SKM-1 (cell line): ENCODE measurements around the gene CEP72.
"Not testable (repeated sequence)": the region's sequence is repeated elsewhere in the genome, so short reads cannot be mapped to it uniquely, and the experiment has no call there.

Experiments
- DNase-seq: peaks from one replicate; lab custom pipeline; 2025; ENCODE audit not compliant: unreplicated experiment; lab: John Stamatoyannopoulos, UW

CEP72 gene

DNA sequence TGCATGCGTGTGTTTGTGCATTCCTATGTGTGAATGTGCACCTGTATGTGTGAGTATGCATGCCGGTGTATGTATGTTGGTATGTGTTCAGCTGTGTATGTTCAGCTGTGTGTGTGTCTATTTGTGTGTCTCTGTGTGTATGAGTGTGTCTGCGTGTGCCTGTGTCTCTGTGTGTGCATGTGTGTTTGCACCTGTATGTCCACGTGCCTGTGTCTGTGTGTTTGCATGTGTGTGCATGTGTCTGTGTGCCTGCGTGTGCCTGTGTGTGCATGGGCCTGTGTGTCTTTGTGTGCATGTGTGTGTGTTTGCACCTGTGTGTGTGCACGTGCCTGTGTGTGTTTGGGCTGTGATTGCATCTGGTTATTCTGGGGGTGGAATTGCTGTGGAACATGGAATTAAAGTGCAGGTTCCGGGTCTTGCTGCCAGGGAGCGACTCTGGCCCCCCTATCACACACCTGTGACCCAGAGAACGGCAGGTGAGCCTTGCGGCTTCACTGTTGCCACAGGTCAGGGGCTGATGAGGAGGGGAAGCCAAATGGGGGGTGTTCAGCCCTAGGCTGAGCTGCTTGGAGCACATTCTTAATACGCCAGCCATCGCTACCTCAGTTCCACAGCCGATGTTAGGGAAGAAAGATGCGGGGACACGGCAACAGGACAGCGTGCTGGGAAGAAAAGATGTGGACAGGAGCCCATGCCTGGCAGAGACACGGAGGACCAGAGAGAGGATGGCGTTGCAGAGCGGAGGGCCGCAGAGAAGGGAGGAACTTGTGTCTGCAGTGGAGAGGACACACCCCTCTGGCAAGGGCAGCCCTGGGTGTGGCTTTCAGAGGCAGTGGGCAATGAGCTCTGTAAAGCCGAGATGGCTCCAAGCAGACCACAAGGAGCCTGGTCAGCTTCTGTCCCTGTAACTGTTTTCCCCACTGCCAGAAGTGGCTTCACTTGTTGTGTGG, 84.9 kb downstream of the CEP72 start:
- not testable (repeated sequence) for DNase-seq
